ENCODE results near the gene FITM1.

FITM1 gene

GRCh38 chr14:24121210-24121609 lies 9.2 kb upstream of the FITM1 start:
- no peak for DNase-seq

GRCh38 chr14:24122416-24122815 lies 8.0 kb upstream of the FITM1 start:
- DNase-seq: no peak

DNA sequence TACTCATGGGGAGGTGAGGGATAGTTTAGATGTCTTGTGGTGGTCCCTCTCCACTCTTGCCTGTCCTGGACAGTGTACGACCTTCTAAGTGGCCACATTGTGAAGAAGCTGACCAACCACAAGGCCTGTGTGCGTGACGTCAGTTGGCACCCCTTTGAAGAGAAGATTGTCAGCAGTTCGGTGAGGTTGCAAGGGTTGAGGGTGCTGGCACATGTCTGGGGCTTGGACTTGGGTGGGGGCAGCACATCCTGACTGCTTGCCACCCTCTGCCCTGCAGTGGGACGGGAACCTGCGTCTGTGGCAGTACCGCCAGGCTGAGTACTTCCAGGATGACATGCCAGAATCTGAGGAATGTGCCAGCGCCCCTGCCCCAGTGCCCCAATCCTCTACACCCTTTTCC lies 7.6 kb upstream of the FITM1 start:
- no peak for DNase-seq

DNA sequence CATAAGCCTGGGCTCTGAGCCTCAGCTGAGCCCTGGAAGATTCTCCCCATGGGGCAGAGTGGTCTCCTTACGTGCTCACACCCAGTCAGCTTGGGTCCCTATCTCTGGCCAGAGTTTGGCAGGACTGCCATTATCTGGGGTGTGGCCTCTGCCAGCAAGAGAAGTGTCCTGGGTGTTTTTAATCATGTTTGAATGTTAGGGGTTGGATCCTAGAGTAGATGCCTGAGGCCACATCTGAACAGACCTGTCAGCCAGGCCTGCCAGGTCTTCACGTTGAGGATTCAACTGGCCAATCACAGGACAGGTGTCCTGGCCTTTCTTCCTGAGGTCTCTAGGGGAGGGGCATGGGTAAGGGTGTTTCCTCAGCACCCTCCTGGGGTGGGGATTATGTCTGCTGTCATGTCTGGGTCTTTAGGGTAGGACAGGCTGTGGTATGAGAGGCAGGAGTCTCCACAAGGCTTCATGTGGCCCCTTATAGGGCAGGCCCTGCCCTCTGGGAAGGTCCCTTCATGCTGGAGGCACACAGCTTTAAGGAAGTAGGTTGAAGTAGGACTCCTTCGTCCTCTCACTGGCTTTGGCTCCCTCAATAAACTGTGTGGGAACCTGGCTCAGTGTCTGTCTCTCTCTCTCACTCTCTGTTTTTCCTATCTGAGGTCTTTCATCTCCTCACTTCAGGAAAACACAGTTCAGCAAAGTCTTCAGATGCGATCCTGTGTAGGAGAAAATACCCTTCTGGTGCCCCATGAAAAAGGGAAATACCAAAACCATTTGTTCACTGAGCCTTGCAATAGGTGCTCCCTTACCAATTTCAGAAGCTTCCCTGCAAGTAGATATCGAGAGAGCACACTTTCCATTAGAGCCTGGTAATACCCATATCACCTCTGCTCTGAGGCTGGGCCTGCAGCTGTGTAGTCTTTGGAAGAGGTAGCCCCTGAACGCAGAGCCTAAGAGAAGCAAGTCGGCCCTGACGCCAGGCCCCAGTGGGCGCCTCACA lies 6.7 kb upstream of the FITM1 start:
- no peak for DNase-seq

GRCh38 chr14:24126939-24127338 lies 3.5 kb upstream of the FITM1 start:
- no peak for DNase-seq

DNA sequence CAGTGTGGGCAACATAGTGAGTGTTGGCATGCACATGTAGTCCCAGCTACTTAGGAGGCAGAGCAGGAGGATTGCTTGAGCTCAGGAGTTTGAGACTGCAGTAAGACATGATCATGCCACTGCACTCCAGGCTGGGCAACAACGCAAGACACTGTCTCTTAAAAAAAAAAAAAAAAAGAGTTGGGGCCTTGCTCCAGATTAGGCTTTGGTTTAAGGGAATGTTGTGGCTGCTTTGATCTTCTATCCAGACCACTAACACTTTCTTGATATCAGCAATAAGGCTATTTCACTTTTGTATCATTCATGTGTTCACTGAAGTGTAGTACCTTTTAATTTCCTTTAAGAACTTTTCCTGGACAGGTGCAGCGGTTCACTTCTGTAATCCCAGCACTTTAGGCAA lies 2.8 kb upstream of the FITM1 start:
- no peak for DNase-seq

DNA sequence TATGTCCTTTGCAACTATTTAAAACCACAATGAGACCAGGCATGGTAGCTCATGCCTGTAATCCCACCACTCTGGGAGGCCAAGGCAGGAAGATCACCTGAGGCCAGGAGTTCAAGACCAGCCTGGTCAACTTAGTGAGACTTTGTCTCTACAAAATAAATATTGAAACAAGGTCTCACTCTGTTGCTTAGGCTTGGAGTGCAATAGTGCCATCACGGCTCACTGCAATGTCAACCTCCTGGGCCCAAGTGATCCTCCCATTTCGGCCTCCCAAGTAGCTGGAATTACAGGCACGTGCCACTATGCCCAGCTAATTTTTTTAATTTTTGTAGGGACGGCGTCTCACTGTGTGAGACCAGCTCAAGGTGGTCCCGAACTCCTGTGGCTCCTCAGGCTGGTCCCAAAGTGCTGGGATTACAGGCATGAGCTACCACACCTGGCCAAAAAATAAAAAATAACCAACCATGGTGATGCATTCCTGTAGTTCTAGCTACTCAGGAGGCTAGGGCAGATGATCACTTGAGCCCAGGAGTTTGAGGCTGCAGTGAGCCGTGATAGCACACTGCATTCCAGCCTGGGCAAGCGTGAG lies 955 bp upstream of the FITM1 start:
- DNase-seq: no peak

- peak; percentile 61 for DNase-seq
These were observed 474 bp downstream of the FITM1 start for GRCh38 chr14:24130717-24131548.

GRCh38 chr14:24131549-24131966 lies 1.1 kb downstream of the FITM1 start:
- no peak for DNase-seq

GRCh38 chr14:24132061-24132685 lies 1.7 kb downstream of the FITM1 start:
- no peak for DNase-seq

GRCh38 chr14:24132976-24133375 lies 2.5 kb downstream of the FITM1 start:
- no peak for DNase-seq

DNA sequence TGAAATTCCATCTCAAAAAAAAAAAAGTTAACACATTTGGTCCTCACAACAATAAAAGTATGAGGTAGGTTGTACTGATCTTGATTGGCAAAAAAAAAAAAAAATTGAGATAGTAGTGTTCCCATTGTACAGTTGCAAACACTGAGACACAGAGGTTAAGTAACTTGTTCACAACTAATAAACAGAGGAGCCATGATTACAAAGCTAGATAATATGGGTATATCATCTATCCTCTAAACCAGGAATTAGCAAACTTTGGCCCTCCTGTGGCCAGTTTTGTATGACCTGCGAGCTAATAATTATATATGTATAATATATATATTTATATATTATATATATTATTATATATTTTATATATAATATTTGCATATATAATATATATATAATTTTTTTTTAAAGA lies 3.3 kb downstream of the FITM1 start:
- no peak for DNase-seq

- DNase-seq: no peak
These were observed 5.0 kb downstream of the FITM1 start for GRCh38 chr14:24135584-24135833.

DNA sequence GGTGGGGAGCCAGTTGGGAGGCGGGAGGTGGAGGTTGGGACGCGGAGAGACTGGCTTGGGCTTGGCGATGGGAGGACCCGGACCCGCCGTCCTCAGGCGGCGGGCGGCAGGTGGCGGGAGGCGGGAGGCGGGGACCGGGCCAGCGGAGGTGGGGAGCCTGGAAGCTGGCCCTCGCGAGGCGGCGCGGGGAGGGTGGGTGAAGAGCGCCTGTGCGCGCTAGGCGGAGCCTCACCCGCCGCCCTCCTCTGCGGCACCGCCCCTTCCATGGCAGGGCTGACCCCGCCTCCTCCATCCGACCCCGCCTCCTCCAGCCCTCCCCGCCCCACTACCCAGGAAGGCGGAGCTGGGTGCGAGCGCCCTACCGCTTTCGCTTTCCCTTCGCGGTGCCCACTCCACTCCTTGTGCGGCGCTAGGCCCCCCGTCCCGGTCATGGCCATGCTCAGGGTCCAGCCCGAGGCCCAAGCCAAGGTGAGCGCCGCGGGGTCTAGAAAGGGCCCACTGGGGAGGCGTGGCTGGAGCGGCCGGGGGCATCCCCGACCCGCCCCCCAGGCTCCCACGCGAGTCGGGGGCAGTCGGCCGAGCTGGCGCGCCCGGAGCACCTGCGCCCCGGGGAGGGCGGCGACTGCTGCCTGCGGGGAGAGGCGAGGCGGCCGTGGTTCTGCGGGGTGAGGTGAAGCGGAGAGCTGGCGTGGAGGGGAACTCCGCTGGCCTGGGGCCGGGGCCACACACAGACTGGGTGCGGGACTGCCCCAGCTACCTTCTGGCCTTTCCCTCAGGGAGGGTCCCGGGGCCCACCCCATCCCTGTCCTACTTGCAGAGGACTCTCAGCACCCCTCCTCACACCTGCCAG lies 5.6 kb downstream of the FITM1 start, which contains the start of gene PSME1:
Gene PSME1, plus strand, starts transcription at position 361 of the 850 bp plus-strand sequence. Its CDS starts 69 bp downstream, at position 430.
- DNase-seq: peak; percentile 75

- DNase-seq: no peak
These were observed 6.4 kb downstream of the FITM1 start for GRCh38 chr14:24136684-24137528.

- no peak for DNase-seq
These were observed 7.3 kb downstream of the FITM1 start for GRCh38 chr14:24137529-24138395.

DNA sequence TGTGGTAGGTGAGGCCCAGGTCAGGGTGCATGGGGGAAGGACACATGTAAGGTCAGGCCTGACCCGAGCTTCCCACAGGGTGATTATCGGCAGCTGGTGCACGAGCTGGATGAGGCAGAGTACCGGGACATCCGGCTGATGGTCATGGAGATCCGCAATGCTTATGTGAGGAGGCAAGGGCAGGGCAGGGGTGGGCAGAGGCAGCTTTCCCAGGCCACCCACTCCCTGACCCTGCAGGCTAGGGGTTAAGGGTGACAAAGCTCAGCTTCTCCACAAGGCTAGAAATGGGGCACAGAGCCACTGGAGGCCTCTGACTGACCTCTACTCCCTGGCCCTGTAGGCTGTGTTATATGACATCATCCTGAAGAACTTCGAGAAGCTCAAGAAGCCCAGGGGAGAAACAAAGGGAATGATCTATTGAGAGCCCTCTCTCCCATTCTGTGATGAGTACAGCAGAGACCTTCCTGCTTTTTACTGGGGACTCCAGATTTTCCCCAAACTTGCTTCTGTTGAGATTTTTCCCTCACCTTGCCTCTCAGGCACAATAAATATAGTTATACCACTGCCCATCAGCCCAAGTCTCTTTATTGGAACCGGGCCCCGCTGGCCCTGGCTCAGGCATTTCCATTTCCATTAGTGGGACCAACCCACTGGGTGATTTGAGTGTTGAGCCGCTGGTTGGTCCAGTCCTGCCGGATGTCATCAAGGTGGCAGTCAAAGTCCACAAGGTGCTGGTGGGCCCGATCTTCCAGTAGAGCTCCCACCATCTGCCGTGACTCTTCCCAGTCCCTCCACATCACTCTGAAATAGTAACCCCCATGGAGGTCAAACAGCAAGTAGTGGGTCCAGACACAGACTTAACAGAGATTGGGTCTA lies 8.2 kb downstream of the FITM1 start:
- DNase-seq: no peak

DNA sequence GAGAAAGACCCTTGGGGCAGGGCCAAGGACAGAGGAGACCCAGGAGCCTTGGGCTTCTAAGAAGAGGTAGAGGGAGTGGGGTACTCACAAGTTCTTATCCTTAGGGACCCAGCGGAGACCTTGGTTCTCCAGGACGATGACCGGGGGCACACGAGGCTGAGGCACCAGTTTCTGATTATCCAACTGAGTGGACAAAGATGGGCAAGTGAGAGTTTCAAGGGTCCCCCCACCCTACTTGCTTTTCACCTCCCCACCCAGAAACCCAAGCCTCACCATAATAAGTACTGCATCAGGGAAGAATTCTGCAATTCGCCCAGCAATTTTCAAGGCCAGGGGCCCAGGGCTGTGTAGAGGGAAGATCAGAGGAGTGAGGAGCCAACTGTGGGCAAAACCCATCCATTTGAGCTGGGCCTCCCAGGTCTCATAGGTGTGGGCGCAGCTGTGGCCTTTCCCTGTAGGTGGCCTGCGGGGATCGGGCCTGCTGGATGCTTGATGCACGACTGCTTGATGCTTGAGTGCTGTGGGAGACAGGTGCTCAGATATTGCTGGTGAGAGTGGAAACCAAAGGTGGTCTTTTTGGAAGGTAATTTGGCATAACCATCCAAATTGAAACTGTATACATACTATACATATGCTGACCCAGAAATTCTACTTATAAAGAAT lies 8.9 kb downstream of the FITM1 start:
- no peak for DNase-seq
